CD4-positive, alpha-beta T cell treated with Interleukin-4 for 4 hours (primary cell): ENCODE measurements around the gene ENDOV.
"Not testable (repeated sequence)": the region's sequence is repeated elsewhere in the genome, so short reads cannot be mapped to it uniquely, and the experiment has no call there.

ENCODE experiments used
- DNase-seq: peaks from one replicate; pipeline ENCODE4 v3.0.0-alpha.2; 2020

The ENDOV gene

DNA sequence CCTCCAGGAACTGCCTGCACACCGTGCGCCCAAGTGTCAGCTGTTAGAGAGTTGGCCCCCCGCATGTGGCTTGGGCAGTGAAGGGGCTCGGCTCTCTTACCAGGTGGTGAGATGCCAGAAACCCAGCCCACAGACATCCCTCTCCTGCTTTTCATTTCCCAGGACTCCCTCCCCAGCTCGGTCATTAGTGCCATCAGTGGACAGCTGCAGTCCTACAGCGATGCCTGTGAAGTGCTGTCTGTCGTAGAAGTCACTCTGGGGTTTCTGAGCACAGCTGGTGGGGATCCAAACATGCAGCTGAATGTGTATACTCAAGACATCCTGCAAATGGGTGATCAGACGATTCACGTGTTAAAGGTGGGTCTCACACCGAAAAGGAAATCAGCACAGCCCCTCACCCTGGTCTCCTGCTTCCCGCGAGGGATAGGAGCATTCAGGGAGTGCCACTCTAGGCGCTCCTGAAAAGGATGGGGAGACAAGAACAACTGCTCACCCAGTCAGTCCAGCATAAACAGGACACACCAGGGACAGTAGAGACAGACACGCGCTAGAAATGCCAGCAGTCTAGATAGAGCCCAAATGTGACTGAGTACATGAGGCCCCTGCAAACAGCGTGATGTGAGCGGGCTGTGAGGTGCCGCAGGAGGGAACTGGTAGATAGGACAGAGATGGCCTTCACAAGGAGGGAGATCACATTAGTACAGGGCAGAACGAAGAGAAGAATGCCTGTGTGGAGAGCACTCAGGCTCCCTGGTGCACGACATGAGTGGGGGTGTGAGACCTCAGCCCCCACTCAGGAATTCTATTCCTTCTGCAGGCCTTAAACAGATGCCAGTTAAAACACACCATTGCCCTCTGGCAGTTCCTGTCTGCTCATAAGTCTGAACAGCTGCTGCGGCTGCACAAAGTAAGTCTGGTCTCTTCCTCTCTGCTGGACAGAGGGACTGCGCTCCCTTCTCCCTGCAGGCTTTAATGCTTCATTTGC, 25.7 kb upstream of the ENDOV start:
- DNase-seq: no peak

DNA sequence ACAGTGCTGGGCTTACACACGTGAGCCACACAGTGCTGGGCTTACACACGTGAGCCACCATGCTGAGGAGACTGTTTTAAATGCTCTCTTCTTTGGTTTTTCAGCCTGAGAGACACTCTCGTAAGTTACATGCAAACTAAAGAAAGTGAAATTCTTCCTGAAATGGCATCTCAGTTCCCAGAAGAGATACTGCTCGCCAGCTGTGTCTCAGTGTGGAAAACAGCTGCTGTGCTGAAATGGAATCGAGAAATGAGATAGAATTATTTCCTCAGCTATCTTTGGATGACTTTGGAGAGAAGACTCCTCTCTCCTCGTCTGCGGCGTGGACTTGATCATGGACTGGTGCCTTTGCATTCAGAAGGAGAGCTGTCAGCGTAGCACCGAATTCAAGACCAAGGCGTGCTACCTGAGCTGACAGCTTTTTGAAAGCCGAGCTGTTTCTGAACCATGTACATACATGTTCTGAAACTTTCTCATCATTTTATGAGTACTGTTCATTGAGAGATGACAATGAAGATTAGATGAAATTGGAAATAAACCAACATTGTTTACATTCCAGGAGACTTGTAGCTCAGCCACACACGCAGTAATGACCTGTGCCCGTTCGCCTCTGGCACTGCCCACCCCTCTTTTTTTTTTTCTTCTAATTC, 21.6 kb upstream of the ENDOV start:
- DNase-seq: no peak

DNA sequence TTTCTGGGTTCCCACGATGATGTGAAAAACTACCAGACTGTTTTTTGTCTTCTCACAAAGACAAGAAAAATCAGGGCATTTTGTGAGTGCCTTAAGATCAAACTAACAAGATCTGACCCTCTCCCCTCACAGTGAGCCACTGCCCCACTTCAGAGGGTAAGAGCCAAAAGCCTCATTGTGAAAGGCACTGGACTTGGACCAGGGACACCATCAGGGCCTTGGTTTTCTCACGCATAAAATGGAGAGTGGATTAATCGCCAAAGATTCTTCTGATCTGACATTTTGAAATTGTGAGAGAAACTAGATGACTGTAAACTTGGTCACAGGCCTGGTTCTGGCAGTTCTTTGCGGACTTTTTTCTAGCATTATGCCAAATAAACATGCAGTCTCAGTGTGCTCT, 21.0 kb upstream of the ENDOV start:
- no peak for DNase-seq

DNA sequence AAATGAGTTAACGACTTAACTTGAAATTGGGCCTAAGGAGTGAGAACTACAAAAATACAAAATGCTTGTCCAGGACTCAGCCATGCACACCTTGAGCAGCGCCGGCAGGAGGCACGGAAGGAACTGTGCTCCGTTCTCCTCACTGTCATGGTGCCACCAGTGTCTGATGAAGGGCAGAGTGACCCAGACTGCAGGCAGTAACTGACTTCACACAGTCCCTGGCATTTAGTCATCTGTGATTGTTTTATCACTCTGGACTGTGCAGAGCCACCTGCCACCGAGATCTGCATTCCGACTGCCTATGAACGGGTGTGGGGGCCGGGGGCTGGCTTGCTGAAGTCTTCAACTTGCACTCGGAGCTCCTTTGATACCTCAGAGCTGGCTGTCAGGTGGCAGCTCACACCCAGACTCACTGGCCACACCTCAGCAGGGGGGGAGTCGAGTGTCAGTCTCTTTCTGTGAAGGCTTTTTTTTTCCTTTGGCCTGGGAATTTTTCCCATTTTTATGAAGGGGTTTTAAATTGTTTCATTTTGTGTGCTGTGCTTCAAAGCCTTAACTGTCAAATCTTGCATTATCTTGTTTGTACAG, 20.2 kb upstream of the ENDOV start:
- DNase-seq: no peak

DNA sequence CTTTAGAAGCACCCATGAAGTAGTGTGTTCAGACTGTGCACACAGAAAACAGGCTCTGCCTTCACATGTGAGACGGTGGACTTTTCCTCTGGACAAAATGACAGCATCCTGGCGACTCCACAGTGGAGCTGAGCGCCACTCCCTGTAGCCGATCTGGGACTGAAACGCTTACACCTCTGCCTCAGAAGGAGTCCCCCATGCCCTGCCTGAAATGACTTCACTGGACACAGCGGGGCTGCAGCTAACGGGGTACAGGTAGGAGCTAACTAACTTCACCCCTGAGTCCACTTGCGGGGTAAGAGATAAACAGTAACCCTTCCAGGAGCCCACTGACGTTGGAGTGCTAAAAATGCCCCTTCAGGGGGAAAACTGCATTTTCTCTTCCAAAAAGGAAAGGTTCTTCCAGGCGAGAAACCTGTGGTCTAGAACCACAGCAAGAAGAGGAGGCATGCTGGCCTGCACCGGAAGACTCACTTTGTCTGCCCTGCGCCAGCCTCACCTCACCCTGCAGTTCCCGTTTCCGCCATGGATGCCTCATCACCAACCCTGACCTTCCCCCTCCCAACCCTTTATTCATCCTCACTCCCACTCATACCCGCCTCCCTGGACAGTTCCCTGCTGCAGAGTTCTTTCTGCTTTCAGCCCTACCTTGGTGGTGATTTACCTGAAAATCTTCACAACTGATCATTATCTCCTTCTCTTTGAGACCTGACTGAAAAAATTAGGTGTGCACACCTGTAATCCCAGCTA, 19.4 kb upstream of the ENDOV start:
- no peak for DNase-seq

DNA sequence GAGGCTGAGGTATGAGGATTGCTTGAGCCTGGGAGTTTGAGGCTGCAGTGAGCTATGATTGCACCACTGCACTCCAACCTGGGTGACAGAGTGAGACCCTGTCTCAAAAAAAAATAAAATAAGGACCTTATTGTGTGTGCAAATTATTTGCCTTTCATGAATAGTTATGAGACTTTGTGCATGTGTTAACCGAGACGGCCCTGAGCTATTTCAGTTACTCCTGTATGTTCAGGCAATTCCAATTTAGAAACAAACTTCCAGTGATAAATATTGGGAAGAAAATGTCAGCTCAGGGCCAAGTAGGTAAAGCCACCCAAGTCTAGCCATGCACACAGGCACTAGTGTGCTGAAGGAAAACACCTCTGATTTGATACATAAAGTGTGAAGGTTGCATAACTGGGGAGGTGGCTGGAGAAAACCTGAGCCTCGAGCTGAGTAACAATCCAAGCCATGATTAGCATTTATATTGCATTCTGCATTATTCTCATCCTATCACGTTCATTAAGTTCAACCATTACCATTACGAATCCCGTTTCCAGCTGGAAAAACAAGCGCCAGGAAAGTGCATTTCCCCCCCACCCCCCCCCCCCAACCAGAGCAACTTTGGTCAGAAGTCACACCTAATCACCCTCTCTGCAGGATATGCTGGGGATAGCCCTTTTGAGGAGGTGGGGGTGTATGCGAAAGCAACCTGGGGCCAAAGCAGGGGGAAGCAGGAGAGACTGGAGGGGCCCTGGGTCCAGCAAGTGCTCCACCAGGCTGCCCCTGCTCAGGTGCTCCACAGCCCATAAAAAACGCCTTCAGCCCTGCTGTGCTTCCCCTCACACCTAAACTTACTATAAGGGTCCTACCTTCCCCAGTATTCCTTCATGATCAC, 18.6 kb upstream of the ENDOV start:
- no peak for DNase-seq

DNA sequence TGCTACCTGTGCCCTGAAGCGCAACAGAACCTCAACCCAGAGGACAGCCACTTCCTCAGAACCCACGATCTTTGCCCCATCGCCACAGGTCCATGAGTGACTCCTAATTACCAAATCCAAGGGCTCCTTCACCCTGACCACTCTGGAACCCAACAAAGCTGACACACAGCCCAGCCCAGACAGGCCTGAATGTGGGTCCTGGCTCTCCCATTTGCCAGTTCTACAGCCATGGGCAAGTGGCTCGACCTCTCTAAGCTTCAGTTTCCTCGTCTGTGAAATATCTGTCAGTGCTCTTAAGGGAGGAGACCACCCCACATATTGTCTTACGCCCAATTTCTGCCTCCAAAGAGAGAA, 18.0 kb upstream of the ENDOV start:
- DNase-seq: no peak

DNA sequence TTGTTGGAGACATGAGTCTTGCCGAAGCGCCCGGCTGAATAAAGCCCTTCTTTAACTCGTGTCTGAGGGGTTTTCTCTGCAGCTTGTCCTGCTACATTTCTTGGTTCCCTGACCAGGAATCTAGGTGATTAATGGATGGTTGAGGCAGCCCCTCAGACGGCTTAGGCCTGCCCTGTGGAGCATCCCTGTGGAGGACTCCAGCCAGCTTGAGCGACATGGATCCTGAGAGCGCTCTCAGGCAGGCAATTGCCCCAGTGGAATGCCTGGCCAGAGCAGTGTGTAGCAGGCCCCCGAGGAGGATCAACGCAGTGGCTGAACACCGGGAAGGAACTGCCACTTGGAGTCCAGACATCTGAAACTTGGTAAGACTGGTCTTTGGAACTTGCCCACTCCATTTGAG, 17.3 kb upstream of the ENDOV start:
- no peak for DNase-seq

DNA sequence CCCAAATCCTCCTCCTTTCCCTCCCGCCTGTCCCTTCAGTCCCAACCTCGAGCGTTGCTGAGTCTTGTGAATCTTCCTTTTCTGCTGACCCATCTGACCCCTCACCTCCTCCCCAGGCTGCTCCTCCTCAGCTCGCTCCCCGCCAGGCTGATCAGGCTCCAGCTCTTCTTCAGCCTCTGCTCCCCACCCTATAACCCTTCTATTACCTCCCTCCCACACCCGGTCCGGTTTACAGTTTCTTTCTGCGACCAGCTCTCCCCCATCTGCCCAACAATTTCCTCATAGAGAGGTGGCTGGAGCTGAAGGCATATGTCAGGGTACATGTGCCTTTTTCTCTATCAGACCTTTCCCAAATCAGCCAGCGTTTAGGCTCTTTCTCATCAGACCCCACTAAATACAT, 13.9 kb upstream of the ENDOV start:
- DNase-seq: not testable (repeated sequence)

DNA sequence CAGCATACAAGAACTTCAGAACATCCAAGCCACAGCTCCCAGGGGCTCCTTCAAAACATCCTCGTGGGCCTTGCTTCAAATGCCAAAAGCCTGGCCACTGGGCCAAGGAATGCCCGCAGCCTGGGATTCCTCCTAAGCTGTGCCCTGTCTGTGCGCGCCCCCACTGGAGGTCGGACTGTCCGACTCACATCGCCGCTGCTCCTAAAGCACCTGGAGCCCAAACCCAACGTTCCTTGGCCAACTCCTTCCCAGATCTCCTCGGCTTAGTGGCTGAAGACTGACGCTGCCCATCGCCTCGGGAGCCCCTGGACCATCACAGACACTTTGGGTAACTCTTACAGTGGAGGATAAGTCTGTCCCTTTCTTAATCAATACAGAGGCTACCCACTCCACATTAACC, 12.9 kb upstream of the ENDOV start:
- DNase-seq: not testable (repeated sequence)

DNA sequence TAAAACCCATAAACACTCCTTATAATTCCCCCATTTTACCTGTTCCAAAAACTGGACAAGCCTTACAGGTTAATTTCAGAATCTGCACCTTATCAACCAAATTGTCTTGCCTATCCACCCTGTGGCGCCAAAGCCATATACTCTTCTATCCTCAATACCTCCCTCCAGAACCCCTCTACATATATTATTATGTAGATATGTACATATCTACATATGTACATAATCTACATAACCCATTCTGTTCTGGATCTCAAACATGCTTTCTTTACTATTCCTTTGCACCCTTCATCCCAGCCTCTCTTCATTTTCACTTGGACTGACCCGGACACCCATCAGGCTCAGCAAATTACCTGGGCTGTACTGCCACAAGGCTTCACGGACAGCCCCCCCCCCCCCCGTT, 12.0 kb upstream of the ENDOV start:
- no peak for DNase-seq

DNA sequence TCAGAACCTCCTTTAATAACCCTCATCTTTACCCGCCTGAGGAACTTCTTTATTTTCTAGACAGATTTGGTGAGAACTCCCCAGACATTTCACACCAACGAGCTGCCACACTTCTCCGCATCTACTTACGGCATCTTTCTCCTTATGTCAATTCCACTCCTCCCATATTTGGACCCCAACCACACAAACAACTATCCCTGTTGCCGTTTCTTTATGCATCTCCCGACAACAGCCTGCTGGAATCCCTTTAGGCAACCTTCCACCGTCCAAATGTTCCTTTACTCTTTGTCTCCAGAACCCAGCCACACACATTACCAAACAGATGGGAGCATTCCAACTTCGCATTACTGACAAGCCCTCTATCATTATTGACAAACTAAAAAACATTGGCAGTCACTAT, 8.8 kb upstream of the ENDOV start:
- DNase-seq: no peak

DNA sequence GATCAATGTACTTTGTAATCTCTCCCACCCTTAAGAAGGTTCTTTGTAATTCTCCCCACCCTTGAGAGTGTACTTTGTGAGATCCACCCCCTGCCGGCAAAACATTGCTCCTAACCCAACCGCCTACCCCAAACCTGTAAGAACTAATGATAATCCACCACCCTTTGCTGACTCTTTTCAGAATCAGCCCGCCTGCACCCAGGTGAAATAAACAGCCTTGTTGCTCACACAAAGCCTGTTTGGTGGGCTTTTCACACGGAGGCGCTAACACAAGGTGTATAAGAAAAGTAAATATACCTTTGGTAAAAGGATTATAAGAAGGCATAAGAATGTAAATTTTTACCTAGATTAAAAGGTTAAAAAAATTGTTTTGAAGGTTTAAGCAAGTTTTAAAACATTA, 7.0 kb upstream of the ENDOV start:
- not testable (repeated sequence) for DNase-seq

DNA sequence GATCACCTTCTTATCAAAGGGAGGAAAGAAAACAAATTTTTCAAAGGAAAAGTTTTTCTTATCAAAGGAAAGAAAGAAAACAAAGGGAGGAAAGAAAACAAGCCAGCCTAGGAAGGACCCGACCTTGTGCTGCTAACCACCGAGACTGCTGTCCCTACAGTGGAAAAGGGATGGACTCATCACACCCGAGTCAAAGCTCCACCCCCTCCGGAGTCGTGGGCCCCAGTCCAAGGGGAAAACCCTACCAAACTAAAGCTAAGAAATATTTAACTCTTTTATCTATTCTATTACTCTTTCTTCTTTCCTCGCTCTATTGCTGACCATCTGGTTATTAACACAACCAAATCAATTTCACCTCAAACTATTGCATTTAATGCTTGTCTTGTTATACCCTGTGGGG, 6.1 kb upstream of the ENDOV start:
- DNase-seq: no peak

DNA sequence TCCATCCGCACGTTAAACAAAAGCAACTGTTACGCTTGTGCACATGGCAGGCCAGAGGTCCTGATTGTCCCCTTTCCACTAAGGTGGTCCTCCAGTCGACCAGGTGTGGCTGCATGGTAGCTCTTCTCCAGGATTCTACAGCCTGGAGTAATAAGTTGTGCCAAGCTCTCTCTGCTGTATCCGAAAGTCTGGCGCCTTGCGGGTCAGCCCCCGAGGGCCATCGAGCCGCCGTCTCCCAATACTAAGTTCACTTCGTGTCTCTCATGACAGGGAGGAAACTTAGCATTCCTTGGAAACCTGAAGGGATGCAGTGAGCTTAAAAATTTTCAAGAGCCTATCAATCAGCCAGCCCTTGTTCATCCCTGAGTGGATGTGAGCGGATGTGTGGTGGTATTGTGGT, 5.3 kb upstream of the ENDOV start:
- DNase-seq: no peak

DNA sequence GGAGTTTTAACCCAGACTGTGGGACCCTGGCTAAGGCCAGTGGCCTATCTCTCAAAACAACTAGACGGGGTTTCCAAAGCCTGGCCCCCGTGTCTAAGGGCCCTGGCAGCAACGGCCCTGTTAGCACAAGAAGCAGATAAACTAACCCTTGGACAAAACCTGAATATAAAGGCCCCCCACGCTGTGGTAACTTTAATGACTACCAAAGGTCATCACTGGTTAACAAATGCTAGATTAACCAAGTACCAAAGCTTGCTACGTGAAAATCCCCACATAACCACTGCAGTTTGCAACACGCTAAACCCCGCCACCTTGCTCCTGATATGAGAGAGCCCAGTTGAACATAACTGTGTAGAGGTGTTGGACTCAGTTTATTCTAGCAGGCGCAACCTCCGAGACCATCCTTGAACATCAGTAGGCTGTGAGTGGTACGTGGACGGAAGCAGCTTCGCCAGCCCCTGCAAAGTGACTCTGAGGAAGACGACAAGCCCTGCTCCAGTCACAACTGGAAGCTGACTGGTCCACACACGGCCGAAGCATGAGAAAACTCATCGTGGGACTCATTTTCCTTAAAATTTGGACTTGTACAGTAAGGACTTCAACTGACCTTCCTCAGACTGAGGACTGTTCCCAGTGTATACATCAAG, 4.4 kb upstream of the ENDOV start:
- DNase-seq: not testable (repeated sequence)

DNA sequence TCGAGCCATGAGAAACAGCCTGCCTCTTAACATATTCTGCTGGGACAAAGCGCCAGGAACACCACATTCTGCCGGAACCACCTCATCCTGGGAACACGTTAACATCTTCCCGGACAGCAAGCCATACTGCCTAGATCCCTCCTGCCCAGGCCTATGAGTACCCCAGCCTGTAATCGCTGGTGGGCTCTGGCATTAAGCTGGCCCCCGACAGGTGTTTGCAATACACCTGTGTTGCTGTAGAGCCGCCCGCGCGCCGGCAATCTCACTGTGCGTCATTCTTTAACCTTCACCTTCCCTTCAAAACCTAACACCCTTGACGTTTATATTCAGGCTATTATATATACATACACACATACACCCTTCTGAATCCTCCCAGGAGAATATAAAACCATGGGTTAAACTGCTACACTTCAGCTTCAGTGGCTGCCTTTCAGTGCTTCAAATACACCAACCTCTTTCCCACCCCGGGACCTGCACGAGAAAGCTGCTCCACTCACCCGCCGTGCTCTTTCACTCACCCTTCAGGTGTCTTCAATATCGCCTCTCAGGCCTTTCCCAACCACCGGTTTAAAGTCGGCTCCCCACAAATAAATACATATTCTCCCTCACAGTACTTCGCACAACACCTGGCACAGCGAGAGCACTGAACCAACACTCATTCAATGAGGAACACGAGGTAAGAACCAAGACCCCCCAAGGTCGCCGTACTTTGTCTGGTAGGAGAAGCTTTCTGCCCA, 1.0 kb upstream of the ENDOV start:
- no peak for DNase-seq

DNA sequence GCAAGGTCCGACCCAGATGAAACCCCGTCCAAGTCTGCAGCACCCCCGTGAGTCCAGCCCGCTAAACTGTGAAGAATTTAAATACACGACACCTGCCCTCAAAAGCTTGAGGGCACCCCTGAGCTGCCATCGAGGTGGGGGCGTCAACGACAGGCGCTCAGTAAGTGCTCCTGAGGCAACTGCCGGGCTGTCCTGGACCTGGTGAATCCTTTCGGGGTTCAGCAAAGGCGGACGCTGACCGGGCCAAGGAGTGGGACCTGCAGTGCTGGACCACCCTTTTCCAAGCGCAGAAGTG, 512 bp upstream of the ENDOV start:
- DNase-seq: no peak

DNA sequence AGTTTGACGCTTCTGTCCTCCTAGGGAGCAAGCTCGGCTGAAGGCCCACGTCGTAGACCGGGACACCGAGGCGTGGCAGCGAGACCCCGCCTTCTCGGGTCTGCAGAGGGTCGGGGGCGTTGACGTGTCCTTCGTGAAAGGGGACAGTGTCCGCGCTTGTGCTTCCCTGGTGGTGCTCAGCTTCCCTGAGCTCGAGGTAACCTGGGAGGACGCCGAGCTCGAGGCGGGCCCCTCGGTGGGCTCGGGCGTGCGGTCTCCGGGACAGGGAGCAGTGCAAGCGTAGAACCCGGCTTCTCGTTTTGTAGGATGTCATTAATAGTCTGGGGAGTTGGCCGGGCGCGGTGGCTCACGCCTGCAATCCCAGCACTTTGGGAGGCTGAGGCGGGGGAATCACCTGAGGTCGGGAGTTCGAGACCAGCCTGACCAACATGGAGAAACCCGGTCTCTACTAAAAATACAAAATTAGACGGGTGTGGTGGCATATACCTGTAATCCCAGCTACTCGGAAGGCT, 715 bp downstream of the ENDOV start:
- DNase-seq: no peak

DNA sequence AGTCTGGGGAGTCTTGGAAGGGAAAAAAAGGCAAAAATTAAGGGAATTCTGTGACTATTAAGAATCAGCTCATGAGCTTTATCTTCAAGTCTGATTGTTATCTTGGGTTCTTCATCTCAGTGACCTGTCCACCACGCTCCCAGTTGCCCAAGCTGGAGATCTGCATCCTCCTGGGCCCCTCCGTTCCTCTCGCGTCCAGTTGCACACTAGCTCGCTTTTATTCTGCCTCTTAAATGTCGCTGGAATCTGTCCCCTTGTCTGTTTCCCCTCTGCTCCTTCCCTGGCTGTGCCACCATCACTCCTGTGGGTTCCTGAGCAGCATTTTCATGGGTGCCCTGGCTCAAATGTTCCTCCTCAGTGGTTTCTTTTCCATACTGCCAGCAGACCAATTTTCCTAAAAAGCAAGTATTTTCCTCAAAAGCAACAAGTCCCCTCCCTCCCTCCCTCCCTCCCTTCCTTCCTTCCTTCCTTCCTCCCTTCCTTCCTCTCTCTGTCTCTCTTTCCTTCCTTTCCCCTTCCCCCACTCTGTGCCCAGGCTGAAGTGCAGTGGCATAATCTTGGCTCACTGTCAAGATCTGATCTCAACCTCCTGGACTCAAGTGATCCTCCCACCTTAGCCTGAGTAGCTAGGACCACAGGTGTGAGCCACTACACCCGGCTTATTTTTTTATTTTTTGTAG, 1.4 kb downstream of the ENDOV start:
- no peak for DNase-seq

DNA sequence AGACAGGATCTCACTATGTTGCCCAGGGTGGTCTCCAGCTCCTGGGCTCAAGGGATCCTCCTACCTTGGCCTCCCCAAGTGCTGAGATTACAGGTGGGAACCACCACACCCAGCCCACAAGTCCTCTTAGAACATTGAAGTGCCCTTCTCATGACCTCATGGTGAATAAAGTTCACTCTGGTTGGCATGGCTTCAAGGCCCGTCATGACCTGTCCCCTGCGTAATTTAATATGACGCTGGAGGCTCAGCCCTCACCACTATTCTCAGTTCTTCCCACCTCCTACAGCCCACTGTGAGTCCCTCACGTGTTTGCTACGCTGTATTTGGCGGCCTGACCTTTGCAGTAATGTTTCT, 1.9 kb downstream of the ENDOV start:
- no peak for DNase-seq
